Endothelial cell of hepatic sinusoid (primary cell): Measurements from ENCODE around the gene MCF2L2.

Source experiments
- in situ Hi-C: cut with HindIII; loops from 2 replicates; pipeline ENCODE4 v1.10.0; 2017; ENCODE audit warnings: low sequenced_read_pairs

Gene MCF2L2

GRCh38 chr3:183300996-183301562, 127.3 kb downstream of the MCF2L2 start:
- in situ Hi-C loops = loop anchor here (5.0 kb wide), 1 partner anchor 34 kb away; no protein-coding TSS in a partner anchor

GRCh38 chr3:183299976-183300375, 128.4 kb downstream of the MCF2L2 start:
- in situ Hi-C loops = loop anchor here (5.0 kb wide), 1 partner anchor 33 kb away; no protein-coding TSS in a partner anchor

- in situ Hi-C loops = no loop called here
These were observed 129.7 kb downstream of the MCF2L2 start for GRCh38 chr3:183298701-183299153.

DNA sequence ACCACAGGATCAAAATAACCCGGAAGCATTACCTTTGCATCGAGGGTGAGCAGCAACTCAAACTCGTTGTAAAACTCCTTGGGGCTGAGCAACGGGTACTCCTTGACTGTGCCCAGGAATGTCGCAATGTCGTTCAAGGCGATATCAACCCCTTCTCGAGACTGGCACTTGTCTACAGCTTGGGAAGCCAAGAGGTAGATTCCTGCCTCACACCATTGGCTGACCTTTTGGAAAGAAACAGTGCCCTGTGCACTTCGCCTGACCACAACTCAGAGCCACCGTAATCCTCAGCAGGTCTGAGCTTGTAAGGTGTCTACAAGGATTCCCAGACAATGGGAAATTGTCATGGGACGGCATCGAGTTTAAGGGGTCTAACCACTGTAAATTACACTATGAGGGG, 131.5 kb downstream of the MCF2L2 start:
- in situ Hi-C loops = no loop called here

DNA sequence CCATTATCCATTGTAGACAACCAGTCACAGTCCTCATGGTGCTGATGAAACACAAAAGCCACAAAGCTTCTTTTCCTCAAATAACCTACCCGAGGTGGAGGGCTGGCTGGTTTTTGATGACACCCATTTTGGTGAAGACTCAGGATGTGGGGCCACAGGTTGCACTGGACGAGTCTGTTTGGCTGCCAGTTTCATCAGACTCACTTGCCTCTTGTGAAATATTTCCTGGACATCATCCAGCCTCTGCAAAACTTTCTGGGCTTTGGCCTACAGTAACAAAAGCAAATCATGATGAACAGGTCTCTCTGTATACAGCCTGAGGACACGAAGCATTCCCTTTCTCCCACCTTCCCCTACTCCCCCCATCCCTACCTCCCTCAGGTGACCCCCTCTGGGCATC, 133.2 kb downstream of the MCF2L2 start:
- in situ Hi-C loops = no loop called here

DNA sequence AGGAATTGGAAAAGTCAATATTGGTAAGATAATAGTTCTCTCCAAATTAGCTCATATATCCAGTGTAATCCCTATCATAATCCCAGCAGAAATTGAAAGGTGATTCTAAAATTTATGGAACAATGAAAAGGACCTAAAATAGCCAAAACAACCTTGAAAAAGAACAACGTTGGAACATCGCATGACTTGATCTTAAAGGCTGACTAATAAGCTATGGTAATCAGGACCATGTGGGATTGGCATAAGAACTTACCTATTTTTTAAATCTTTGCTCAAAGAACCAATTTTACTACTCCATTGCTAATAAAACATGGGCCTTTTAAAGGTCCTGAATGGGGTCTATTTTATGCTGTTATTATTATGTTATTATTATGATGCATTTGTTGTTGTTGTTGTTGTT, 134.5 kb downstream of the MCF2L2 start:
- in situ Hi-C loops = no loop called here

GRCh38 chr3:183291497-183292031, 136.9 kb downstream of the MCF2L2 start:
- in situ Hi-C loops = no loop called here

GRCh38 chr3:183290216-183290615, 138.2 kb downstream of the MCF2L2 start:
- in situ Hi-C loops = no loop called here

GRCh38 chr3:183288117-183288516, 140.3 kb downstream of the MCF2L2 start:
- in situ Hi-C loops = no loop called here

GRCh38 chr3:183287301-183287971, 141.0 kb downstream of the MCF2L2 start:
- in situ Hi-C loops = no loop called here

DNA sequence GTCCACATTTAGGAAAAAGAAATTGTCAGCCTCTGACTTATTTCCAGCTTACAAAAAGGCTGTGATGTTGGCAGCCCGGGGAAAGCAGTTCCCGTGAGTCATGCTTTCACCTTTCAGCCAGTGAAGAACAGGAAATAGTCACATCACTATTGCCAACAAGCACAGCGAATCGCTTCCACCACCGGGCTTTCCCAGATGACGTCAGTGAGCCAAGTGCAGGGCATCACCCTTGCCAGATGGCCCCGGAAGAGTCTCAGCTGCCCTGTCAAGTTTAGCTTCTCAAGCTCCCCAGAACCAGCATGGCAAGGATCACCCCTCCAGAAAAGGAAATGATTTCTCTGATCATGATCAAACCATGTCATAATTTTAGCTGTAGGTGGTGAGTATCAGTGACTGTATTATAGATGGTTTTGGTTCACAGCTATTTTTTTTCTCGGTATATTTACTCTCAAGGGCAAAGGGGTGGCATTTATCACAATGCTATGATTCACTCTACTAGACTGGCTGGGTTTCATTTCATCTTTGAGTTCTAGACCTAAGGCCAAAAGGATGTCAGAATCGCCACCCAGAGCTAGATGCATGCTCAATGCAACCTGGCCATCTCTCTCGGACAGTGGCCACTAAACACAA, 142.5 kb downstream of the MCF2L2 start:
- in situ Hi-C loops = no loop called here

DNA sequence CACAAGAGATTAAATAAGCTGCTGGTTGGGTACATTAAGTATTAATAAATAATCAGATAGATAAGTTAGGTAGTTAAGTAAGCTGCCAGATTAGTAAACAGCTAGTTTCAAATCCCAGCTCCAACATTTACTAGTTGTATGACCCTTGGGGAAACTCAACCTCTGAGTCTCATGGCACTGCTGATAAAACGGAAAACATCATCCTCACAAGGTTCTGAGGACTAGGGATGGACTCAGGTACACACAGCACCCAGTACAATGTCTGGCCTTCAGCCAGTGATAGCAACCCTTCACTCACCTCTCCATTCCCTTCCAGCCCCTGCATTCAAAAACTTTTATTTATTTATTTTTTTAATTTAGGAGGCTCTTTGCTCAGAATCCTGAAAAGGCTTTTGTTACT, 143.1 kb downstream of the MCF2L2 start:
- in situ Hi-C loops = no loop called here

- in situ Hi-C loops = no loop called here
These were observed 143.8 kb downstream of the MCF2L2 start for GRCh38 chr3:183284570-183284969.

DNA sequence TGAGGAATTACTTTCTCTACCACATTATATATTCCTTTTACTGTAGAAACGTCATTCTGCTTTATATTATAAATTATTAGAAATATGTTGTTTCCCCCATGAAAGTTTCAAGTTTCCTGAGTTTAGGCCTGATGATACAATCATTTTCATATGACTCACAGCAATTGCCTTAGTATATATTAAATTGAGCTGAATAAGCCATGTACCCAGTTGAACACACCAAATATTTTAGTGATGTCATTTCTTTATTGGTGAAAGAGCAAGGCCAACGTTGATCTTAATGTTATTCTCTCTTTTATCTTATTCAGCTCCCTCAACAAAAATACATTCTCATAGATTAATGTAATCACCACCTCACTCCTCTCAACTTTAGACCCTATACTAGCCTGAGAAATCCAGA, 144.5 kb downstream of the MCF2L2 start:
- in situ Hi-C loops = no loop called here

DNA sequence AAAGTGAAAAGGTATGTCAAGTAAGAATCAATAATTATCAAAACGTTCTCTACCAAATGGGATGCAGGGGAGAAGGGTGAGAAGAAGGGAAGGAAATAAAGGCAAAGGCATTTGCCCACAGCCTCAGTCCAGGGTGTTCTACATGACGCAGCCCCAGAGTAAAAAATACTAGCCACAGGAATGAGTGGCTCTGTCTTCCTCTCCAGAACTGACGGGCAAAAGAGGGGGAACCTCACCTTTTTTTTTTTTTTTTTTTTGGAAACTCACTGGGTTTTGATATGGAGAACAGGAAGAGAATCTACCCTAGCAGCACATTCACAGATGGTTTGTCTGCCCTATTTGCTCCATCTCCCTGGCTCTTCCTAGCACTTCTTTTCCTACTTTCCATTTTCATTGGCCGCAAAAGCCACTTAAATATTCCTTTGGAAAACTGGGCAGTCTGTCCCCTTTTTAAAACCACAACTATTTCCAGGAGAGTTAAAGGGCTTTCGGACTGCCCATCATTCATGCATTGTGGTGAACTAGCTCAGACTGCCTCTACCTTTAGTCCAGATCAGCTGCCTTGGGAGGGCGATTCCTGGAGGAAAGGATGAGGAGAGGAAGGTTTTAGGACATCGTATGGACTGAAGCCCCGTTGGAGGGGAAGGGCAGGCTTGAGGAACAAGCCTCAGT, 147.2 kb downstream of the MCF2L2 start:
- in situ Hi-C loops = no loop called here

DNA sequence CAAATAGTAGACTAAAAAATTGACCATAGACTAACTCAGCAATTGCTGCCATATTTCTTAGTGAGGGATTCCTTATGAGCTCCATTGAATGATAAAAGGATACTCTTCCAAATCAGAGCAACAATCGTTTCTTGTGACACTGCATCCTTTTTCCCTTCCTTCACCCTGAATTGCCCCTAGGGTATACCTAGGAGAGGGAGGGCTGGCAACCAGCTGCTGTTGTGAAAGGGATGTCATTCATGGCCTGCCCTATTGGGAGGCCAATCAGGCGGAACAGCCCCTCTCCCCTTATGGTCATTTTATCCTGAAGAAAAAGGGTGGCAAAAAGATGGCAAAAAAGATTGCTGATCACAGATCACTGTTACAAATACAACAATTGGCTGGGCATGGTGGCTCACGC, 149.0 kb downstream of the MCF2L2 start:
- in situ Hi-C loops = no loop called here

DNA sequence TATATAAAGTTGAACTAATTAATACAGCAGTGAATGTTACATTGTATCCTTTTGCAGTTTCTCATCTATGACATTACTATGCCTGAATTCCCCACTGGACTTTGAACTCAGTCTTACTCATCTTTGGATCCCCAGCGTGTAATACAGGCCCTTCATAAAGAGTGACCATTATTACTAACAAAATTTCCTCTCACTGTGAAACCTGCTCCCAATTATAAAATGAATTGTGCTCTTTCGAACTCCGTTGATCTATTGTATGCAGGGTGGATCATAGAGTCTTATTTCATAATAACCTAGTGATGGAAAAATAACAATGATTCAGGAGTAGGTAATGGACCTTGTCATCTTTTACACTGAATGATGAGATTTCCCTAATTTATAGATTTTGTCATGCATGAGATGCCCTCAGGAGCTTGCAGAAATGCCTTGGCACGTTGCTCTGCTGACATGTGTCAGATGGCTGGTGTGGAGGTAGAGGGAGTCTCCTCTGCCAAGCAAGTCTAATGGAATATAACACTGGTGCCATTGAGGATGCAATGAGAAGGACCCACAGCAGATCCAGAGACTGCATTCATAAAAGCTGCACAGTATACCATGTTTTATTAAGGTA, 149.8 kb downstream of the MCF2L2 start:
- in situ Hi-C loops = no loop called here

GRCh38 chr3:183277260-183277659, 151.2 kb downstream of the MCF2L2 start:
- in situ Hi-C loops = no loop called here

DNA sequence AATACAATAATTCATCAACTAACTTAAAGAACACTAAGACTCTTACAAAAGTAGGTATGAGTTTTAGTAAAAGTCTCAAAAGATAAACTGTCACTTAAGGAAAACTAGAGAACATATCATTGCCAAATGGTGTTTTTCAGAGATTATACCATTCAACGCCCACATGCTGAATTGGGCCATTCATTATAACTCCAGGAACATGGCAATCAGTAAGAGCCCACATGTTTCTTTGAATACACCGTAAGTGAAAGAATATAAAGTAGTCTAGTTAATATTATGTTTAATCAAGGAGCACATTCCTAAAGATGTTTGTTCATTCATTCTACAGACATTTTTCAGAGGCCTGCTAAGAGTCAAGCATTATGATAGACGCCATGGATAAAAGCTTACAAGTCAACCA, 152.5 kb downstream of the MCF2L2 start:
- in situ Hi-C loops = no loop called here

DNA sequence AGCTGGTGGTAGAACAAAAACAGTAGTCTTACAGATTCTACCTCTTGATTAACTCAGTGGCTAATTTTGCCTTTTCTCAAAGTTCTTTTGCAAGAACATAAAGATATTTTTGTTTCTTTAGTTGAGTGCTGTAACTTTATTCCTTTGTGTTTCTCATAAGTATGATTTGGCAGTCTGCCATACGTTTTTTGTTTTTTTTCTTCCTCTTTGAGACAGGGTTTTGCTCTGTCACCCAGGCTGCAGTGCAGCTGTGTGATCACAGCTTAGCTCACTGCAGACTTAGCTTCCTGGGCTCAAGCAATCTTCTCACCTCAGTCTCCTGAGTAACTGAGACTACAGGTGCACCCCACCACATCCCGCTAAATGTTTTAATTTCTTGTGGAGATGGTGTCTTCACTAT, 153.0 kb downstream of the MCF2L2 start:
- in situ Hi-C loops = no loop called here

DNA sequence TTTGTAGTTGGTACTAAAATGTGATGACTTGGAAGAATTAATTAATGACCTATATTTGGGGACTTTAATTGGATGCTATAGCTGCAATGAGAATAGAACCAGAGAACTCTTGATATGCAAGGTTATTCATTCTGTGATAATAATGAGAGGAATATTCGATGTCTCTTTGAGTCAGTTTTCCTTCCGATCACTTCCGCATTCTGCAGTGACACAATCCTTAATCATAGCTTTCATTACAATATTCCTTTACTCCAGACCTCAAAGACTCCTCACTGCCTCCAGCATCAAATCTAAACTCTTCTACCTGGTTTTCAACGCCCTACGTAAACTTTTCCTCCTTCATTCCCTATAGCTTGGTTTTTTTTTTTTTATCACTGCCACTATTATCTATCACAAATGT, 153.8 kb downstream of the MCF2L2 start:
- in situ Hi-C loops = no loop called here
